WERI-Rb-1 (cell line): Measurements from ENCODE around the gene SDSL.

Experiments used
- DNase-seq: peaks from one replicate; pipeline ENCODE4 v3.0.0-alpha.2; 2020
- H3K27ac ChIP-seq: fragments of 250-450 bp; sonication (Bioruptor Pico); 2 replicates; pipeline ENCODE4 v1.5.1; 2020; ENCODE audit warnings: mild to moderate bottlenecking, moderate library complexity
- H3K27me3 ChIP-seq: fragments of 250-450 bp; sonication (Bioruptor Pico); 2 replicates; pipeline ENCODE4 v1.5.1; 2021; ENCODE audit warnings: mild to moderate bottlenecking, low read depth, moderate library complexity; ENCODE audit not compliant: insufficient read depth, severe bottlenecking
- H3K36me3 ChIP-seq: fragments of 250-450 bp; sonication (Bioruptor Pico); 2 replicates; pipeline ENCODE4 v1.5.1; 2020; ENCODE audit warnings: mild to moderate bottlenecking, moderate library complexity
- H3K4me3 ChIP-seq: 2 replicates; pipeline ENCODE4 v1.5.1; 2011; ENCODE audit warnings: low read depth, mild to moderate bottlenecking, control low read depth, low read length
- H3K9me3 ChIP-seq: fragments of 250-450 bp; sonication (Bioruptor Pico); 2 replicates; pipeline ENCODE4 v1.5.1; 2021; ENCODE audit warnings: mild to moderate bottlenecking, moderate library complexity; ENCODE audit not compliant: severe bottlenecking
- TF ChIP-seq, protein P1 (sequence below): IDR thresholded peaks from 2 replicates; pipeline ENCODE4 v1.5.1; 2011; ENCODE audit warnings: low read depth, mild to moderate bottlenecking, control low read depth, inconsistent platforms, low read length

The SDSL gene

DNA sequence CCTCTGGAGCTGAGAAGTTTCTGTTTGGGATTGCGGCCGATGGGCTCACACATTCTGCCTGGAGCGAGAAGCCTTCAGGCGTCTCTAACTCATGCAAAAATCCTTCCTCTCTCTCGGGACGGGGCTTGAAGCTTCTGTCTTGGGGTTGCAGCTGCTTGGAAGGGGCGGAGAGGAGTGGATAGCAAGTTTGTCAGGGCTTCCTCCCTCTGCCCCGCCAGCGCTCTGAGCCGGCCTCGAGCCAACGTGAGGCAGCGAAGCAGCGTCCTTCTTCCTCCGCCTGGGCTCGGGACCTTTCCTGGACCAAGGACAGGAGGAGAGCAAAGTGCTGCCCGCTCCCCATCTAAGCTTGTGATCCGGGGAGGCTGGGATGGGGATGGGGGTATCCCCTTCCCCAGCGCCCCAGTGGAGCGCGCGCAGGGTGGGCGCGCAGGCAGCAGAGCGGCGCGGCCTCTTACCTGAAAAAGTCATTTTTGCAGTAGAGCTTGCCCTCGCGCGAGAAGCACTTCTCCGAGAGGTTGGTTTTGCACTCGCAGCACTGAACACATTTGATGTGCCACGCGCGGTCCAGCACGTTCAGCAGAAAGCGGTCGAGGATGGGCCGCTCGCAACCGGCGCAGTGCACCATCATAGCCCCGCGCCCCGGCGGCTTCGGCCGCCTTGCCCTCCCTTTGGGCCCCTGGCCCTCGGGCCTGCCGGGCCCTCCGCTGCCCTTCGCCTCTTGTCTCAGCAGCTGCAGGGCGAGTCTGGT lies 48.9 kb downstream of the SDSL start:
- no peak overlapping the region for H3K27ac ChIP-seq
- H3K27me3 ChIP-seq: peaks cover 27% of the 10 kb centered on the region
- peaks cover 11% of the 10 kb centered on the region for H3K9me3 ChIP-seq
- H3K4me3 ChIP-seq: no peak overlapping the region
- no peaks in the 10 kb centered on the region for H3K36me3 ChIP-seq
- TF ChIP-seq, protein P1, sequence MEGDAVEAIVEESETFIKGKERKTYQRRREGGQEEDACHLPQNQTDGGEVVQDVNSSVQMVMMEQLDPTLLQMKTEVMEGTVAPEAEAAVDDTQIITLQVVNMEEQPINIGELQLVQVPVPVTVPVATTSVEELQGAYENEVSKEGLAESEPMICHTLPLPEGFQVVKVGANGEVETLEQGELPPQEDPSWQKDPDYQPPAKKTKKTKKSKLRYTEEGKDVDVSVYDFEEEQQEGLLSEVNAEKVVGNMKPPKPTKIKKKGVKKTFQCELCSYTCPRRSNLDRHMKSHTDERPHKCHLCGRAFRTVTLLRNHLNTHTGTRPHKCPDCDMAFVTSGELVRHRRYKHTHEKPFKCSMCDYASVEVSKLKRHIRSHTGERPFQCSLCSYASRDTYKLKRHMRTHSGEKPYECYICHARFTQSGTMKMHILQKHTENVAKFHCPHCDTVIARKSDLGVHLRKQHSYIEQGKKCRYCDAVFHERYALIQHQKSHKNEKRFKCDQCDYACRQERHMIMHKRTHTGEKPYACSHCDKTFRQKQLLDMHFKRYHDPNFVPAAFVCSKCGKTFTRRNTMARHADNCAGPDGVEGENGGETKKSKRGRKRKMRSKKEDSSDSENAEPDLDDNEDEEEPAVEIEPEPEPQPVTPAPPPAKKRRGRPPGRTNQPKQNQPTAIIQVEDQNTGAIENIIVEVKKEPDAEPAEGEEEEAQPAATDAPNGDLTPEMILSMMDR: no peak
- DNase-seq: no peak

DNA sequence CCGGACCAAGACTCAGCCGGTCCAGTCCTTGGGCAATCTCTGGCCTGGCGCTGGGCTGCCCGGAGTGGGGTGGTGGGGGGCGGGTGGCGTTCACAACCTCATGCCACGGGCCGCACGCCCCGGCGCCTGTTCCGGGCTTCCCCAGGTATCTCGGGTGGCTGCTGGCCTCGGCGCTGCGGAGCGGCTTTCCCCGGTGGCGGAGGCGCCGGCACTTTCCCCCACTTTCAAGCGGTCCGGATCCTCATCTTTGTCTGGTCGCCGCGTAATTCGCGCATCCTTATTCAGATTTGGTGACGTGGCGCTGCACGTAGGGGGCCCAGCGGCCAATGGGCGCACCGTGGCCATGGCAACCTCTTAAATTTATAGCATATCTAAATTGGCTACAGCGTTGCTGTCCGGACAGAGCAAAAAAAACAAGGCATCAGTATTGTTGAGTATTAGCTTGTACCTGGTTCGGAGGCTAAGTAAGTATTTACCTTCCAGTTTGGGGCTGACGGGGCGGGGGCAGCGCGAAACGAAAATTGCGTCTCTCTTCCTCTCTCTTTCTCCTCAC lies 49.5 kb downstream of the SDSL start, which contains the start of gene LHX5:
TSS of gene LHX5 (minus strand) at position 253 of the 553 bp plus-strand sequence. CDS start 373 bp downstream, outside the sequence.
- Histone ChIP-seq H3K27me3 (peaks cover 29% of the 10 kb centered on the region), H3K36me3 (no peaks in the 10 kb centered on the region), H3K4me3 (no peak within 1 kb of the TSS), H3K9me3 (peaks cover 11% of the 10 kb centered on the region), H3K27ac (no peak within 1 kb of the TSS)
- no peak for DNase-seq
- TF ChIP-seq, protein P1: no peak

DNA sequence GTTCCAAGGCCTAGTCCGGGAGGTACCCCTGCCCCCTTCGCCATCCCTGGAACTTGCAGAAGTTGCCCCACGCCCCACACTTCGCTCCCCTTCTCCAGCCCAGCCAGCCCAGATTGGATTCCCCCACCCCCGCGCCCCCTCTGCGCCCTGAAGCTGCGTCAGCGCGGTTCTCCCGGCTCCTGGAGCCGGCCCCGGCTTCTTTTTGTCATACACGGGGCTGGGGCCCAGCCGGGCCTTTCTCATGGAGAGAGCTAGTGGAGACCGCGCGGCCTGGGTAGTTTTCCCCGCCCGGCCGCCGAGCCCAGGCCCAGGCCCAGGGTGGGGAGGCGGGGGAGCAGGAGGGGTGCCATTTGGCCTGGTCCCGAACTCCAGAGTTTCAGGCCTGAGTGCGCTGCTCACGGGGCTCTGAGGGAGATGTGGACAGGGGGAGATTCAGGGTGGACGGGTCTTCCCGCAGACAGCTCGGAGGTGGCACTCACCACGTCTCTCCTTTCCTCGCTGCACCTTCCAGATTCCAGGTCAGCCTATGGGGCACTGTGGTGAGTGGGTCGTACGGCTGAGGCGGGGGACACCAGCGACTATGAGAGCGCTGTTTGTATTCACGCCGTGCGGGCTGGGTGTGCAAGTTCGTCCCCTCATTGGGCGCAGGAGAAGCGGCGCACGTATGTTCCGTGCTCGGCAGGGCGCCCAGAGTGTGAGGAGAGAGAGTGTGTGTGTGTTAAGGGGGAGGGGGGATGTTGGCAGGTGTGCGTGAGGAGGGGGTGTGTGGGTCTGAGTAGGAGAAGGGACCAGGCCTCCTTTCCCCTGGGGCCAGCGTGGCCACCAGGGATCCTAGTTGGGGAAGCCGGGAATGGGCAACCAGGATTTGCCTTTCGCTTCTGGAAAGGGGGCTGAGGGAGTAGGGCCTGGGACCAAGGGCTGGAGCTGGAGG lies 50.3 kb downstream of the SDSL start:
- Histone ChIP-seq H3K36me3 (no peaks in the 10 kb centered on the region), H3K4me3 (no peak overlapping the region), H3K9me3 (peaks cover 5% of the 10 kb centered on the region), H3K27me3 (peaks cover 33% of the 10 kb centered on the region), H3K27ac (no peak overlapping the region)
- DNase-seq: no peak
- TF ChIP-seq, protein P1: no peak

DNA sequence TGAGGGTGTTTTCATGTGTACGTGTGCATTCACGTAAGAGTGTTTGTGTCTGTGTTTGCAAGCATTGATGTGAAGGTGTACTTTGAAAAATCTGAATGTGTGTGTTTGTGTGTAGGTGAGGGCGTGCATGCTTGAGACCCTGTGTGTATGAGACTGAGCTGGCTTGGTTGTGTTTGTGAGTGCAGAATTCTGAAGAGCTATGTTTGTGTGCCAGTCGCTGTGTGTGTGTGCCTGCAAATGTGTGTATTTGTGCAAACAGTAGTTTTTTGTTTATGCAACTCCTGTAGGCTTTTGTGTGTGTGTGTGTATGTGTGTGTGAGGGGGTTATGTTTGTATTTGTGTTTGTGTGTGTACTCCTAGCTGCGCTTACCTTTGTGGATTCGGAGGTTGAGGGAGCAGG lies 51.2 kb downstream of the SDSL start:
- Histone ChIP-seq H3K27ac (no peak overlapping the region), H3K27me3 (peaks cover 43% of the 10 kb centered on the region), H3K9me3 (no peaks in the 10 kb centered on the region), H3K36me3 (no peaks in the 10 kb centered on the region), H3K4me3 (no peak overlapping the region)
- TF ChIP-seq, protein P1: no peak
- no peak for DNase-seq

DNA sequence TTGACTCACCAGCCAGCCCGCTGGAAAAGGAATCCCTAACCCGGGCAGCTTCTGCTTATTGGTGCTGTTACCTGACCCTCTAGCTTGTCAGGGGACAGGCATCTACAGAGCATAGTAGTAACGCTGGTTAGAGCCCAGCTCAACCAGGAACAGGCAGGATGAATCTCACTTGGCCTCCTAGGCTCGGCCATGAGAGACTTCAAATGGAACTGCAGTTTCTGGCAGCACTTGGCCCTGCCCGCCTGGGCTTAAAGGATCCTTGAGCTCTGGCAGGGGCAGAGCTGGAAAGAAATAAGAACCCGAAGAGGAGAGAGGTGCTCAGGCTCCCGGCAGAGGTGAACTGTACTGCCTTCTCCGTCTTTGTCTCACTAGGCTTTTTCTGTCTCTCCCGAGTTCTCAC lies 51.8 kb downstream of the SDSL start:
- H3K27me3 ChIP-seq: peaks cover 48% of the 10 kb centered on the region
- H3K4me3 ChIP-seq: no peak overlapping the region

More for the DNA sequence above, 51.8 kb downstream of the SDSL start:
- Histone ChIP-seq H3K9me3 (peaks cover 4% of the 10 kb centered on the region), H3K36me3 (no peaks in the 10 kb centered on the region), H3K27ac (no peak overlapping the region)
- TF ChIP-seq, protein P1: no peak
- DNase-seq: no peak
